SK-N-SH treated with all-trans-retinoic acid at 6 μM for 48 hours (cell line): ENCODE measurements around the gene FUT4.

Experiments used
- ATAC-seq: fragments of 200-7000 bp; cut with Tn5 transposase; 3 replicates; pipeline ENCODE4 v1.9.1; 2020; ENCODE audit warnings: mild to moderate bottlenecking, moderate library complexity
- ARNTL ChIP-seq: fragments of 450-650 bp; formaldehyde crosslinking; IDR thresholded peaks from 2 replicates; pipeline ENCODE4 v1.5.0; 2020; ENCODE audit warnings: low read depth, mild to moderate bottlenecking, moderate library complexity, borderline replicate concordance
- BACH2 ChIP-seq: fragments of 250-450 bp; sonication (Bioruptor Pico); IDR thresholded peaks from 2 replicates; pipeline ENCODE4 v1.9.0; 2021; ENCODE audit warnings: mild to moderate bottlenecking, borderline replicate concordance
- CSDC2 ChIP-seq: fragments of 250-450 bp; sonication (Bioruptor Pico); IDR thresholded peaks from 2 replicates; pipeline ENCODE4 v1.5.0; 2020; ENCODE audit warnings: mild to moderate bottlenecking, moderate library complexity
- ESRRG ChIP-seq: fragments of 250-450 bp; sonication (Bioruptor Pico); IDR thresholded peaks from 2 replicates; pipeline ENCODE4 v1.6.1; 2021; ENCODE audit warnings: mild to moderate bottlenecking
- ISL1 ChIP-seq: fragments of 250-450 bp; sonication (Bioruptor Pico); IDR thresholded peaks from 2 replicates; pipeline ENCODE4 v2.1.2; 2022; ENCODE audit warnings: mild to moderate bottlenecking, moderate library complexity
- OSR1 ChIP-seq: fragments of 250-450 bp; sonication (Bioruptor Pico); IDR thresholded peaks from 2 replicates; pipeline ENCODE4 v1.8.0; 2022; ENCODE audit warnings: moderate library complexity, mild to moderate bottlenecking, inconsistent platforms
- PPARA ChIP-seq: fragments of 250-450 bp; sonication (Bioruptor Pico); IDR thresholded peaks from 2 replicates; pipeline ENCODE4 v1.5.0; 2020; ENCODE audit warnings: mild to moderate bottlenecking, borderline replicate concordance
- RARB ChIP-seq: fragments of 250-450 bp; sonication (Bioruptor Pico); IDR thresholded peaks from 2 replicates; pipeline ENCODE4 v1.8.0; 2021; ENCODE audit warnings: mild to moderate bottlenecking, moderate library complexity
- SNAI2 ChIP-seq: fragments of 250-450 bp; sonication (Bioruptor Pico); IDR thresholded peaks from 2 replicates; pipeline ENCODE4 v1.5.0; 2020; ENCODE audit warnings: mild to moderate bottlenecking, moderate library complexity
- TCF4 ChIP-seq: fragments of 250-450 bp; sonication (Bioruptor Pico); IDR thresholded peaks from 2 replicates; pipeline ENCODE4 v1.8.0; 2021; ENCODE audit warnings: mild to moderate bottlenecking, moderate library complexity, borderline replicate concordance
- TOX ChIP-seq: fragments of 250-450 bp; sonication (Bioruptor Pico); IDR thresholded peaks from 2 replicates; pipeline ENCODE4 v1.8.0; 2021; ENCODE audit warnings: mild to moderate bottlenecking, moderate library complexity, borderline replicate concordance
- ZFP30 ChIP-seq: fragments of 450-650 bp; formaldehyde crosslinking; IDR thresholded peaks from 2 replicates; pipeline ENCODE4 v1.5.0; 2022; ENCODE audit warnings: mild to moderate bottlenecking, moderate library complexity
- ZNF565 ChIP-seq: fragments of 450-650 bp; formaldehyde crosslinking; conservative IDR thresholded peaks from 2 replicates; pipeline ENCODE4 v1.5.0; 2020; ENCODE audit warnings: low read depth, mild to moderate bottlenecking, moderate library complexity
- ZNF70 ChIP-seq: fragments of 450-650 bp; formaldehyde crosslinking; IDR thresholded peaks from 2 replicates; pipeline ENCODE4 v1.5.0; 2020; ENCODE audit warnings: mild to moderate bottlenecking, moderate library complexity
- ZNF8 ChIP-seq: fragments of 450-650 bp; formaldehyde crosslinking; IDR thresholded peaks from 2 replicates; pipeline ENCODE4 v1.5.0; 2020; ENCODE audit warnings: mild to moderate bottlenecking, moderate library complexity
- TF ChIP-seq, protein P1 (sequence below): fragments of 250-450 bp; sonication (Bioruptor Pico); IDR thresholded peaks from 2 replicates; pipeline ENCODE4 v1.5.1; 2020; ENCODE audit warnings: low read depth, mild to moderate bottlenecking, moderate library complexity
- TF ChIP-seq, protein P2 (sequence below): fragments of 250-450 bp; sonication (Bioruptor Pico); IDR thresholded peaks from 2 replicates; pipeline ENCODE4 v1.8.0; 2021; ENCODE audit warnings: low read depth, mild to moderate bottlenecking, moderate library complexity, borderline replicate concordance
- TF ChIP-seq, protein P3 (sequence below): fragments of 250-450 bp; sonication (Bioruptor Pico); IDR thresholded peaks from 2 replicates; pipeline ENCODE4 v1.8.0; 2020; ENCODE audit warnings: mild to moderate bottlenecking, moderate library complexity, borderline replicate concordance
- TF ChIP-seq, protein P4 (sequence below): fragments of 250-450 bp; sonication (Bioruptor Pico); IDR thresholded peaks from 2 replicates; pipeline ENCODE4 v1.5.1; 2021; ENCODE audit warnings: mild to moderate bottlenecking, moderate library complexity
- TF ChIP-seq, protein P5 (sequence below): fragments of 250-450 bp; sonication (Bioruptor Pico); IDR thresholded peaks from 2 replicates; pipeline ENCODE4 v1.5.0; 2020; ENCODE audit warnings: mild to moderate bottlenecking, moderate library complexity

FUT4 gene

DNA sequence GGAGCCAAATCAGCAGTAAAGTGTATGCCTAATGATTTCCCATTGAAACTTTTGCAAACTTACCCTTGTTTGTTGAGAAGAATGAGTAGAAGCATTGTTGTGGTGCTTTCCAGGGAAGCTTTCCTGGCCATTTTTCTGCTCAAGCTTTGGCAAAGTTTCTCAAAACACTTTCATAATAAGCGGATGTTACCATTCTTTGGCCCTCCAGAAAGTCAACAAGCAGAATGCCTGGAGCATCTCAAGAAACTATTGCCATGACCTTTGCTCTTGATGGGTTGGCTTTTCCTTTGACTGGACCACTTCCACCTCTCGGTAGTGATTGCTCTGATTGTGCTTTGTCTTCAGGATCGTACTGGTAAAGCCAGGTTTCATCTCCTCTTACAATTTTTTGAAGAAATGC lies 34.1 kb downstream of the FUT4 start:
- TF ChIP-seq, protein P1, sequence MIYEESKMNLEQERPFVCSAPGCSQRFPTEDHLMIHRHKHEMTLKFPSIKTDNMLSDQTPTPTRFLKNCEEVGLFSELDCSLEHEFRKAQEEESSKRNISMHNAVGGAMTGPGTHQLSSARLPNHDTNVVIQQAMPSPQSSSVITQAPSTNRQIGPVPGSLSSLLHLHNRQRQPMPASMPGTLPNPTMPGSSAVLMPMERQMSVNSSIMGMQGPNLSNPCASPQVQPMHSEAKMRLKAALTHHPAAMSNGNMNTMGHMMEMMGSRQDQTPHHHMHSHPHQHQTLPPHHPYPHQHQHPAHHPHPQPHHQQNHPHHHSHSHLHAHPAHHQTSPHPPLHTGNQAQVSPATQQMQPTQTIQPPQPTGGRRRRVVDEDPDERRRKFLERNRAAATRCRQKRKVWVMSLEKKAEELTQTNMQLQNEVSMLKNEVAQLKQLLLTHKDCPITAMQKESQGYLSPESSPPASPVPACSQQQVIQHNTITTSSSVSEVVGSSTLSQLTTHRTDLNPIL = no peak
- TF ChIP-seq TCF4 (CRISPR knock-in tag) (no peak), ZNF565 (CRISPR knock-in tag) (no peak), ZFP30 (CRISPR knock-in tag) (no peak), ESRRG (no peak), TOX (CRISPR knock-in tag) (no peak), CSDC2 (CRISPR knock-in tag) (no peak), ISL1 (CRISPR knock-in tag) (no peak), ARNTL (CRISPR knock-in tag) (no peak), ZNF70 (CRISPR knock-in tag) (no peak), SNAI2 (CRISPR knock-in tag) (no peak)
- TF ChIP-seq, protein P2, sequence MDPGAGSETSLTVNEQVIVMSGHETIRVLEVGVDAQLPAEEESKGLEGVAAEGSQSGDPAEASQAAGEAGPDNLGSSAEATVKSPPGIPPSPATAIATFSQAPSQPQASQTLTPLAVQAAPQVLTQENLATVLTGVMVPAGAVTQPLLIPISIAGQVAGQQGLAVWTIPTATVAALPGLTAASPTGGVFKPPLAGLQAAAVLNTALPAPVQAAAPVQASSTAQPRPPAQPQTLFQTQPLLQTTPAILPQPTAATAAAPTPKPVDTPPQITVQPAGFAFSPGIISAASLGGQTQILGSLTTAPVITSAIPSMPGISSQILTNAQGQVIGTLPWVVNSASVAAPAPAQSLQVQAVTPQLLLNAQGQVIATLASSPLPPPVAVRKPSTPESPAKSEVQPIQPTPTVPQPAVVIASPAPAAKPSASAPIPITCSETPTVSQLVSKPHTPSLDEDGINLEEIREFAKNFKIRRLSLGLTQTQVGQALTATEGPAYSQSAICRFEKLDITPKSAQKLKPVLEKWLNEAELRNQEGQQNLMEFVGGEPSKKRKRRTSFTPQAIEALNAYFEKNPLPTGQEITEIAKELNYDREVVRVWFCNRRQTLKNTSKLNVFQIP = no peak
- TF ChIP-seq, protein P3, sequence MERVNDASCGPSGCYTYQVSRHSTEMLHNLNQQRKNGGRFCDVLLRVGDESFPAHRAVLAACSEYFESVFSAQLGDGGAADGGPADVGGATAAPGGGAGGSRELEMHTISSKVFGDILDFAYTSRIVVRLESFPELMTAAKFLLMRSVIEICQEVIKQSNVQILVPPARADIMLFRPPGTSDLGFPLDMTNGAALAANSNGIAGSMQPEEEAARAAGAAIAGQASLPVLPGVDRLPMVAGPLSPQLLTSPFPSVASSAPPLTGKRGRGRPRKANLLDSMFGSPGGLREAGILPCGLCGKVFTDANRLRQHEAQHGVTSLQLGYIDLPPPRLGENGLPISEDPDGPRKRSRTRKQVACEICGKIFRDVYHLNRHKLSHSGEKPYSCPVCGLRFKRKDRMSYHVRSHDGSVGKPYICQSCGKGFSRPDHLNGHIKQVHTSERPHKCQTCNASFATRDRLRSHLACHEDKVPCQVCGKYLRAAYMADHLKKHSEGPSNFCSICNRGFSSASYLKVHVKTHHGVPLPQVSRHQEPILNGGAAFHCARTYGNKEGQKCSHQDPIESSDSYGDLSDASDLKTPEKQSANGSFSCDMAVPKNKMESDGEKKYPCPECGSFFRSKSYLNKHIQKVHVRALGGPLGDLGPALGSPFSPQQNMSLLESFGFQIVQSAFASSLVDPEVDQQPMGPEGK = no peak
- TF ChIP-seq, protein P4, sequence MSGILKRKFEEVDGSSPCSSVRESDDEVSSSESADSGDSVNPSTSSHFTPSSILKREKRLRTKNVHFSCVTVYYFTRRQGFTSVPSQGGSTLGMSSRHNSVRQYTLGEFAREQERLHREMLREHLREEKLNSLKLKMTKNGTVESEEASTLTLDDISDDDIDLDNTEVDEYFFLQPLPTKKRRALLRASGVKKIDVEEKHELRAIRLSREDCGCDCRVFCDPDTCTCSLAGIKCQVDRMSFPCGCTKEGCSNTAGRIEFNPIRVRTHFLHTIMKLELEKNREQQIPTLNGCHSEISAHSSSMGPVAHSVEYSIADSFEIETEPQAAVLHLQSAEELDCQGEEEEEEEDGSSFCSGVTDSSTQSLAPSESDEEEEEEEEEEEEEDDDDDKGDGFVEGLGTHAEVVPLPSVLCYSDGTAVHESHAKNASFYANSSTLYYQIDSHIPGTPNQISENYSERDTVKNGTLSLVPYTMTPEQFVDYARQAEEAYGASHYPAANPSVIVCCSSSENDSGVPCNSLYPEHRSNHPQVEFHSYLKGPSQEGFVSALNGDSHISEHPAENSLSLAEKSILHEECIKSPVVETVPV (CRISPR knock-in tag) = no peak
- TF ChIP-seq, protein P5, sequence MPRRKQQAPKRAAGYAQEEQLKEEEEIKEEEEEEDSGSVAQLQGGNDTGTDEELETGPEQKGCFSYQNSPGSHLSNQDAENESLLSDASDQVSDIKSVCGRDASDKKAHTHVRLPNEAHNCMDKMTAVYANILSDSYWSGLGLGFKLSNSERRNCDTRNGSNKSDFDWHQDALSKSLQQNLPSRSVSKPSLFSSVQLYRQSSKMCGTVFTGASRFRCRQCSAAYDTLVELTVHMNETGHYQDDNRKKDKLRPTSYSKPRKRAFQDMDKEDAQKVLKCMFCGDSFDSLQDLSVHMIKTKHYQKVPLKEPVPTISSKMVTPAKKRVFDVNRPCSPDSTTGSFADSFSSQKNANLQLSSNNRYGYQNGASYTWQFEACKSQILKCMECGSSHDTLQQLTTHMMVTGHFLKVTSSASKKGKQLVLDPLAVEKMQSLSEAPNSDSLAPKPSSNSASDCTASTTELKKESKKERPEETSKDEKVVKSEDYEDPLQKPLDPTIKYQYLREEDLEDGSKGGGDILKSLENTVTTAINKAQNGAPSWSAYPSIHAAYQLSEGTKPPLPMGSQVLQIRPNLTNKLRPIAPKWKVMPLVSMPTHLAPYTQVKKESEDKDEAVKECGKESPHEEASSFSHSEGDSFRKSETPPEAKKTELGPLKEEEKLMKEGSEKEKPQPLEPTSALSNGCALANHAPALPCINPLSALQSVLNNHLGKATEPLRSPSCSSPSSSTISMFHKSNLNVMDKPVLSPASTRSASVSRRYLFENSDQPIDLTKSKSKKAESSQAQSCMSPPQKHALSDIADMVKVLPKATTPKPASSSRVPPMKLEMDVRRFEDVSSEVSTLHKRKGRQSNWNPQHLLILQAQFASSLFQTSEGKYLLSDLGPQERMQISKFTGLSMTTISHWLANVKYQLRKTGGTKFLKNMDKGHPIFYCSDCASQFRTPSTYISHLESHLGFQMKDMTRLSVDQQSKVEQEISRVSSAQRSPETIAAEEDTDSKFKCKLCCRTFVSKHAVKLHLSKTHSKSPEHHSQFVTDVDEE (CRISPR knock-in tag) = no peak
- no peak for ATAC-seq

DNA sequence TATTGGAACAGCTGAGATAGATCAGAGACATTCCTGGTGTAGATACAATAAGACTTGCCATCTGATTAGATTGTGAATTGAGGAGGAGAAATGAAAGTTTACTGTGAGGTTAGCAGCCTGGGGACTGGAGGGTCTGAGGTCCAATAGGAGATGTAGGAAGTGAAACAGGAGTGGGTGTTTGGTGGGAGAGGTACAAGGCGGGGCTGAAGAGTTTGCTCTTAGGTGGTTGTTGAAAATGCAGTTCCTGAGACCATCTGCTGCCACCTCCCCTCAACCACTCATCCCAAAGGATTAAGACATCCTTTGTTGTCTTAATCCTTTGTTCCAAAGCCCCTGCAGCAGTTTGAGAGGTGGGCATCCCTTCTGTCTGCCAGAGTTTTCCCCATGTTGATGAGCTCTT lies 38.2 kb downstream of the FUT4 start:
- TF ChIP-seq, protein P3 = no peak
- TF ChIP-seq RARB (CRISPR knock-in tag) (no peak), BACH2 (CRISPR knock-in tag) (no peak), PPARA (no peak), TOX (CRISPR knock-in tag) (no peak), ZNF8 (CRISPR knock-in tag) (no peak), OSR1 (no peak), CSDC2 (CRISPR knock-in tag) (no peak), ZNF70 (CRISPR knock-in tag) (no peak), SNAI2 (CRISPR knock-in tag) (no peak)
- no peak for ATAC-seq
